Breast epithelium (tissue), 4 donors: ENCODE data around the gene ABO. TPM values are rescaled to one million over a fixed set of nuclear protein-coding genes. Genes with fewer than 3 reads are reported as not detected.

Source experiments
- DNase-seq, 2 donors: peaks; one replicate each; pipeline ENCODE4 v3.0.0-alpha.2; 2019; ENCODE audit warnings: low spot score in 2 of 2
- H3K27ac ChIP-seq, 2 donors: fragments of 200-600 bp; sonication (generic) in 1 of 2; one replicate each; pipeline ENCODE4 v1.5.1; 2016 to 2019; ENCODE audit warnings: mild to moderate bottlenecking in 1 of 2
- H3K27me3 ChIP-seq, 2 donors: fragments of 200-600 bp; sonication (generic) in 1 of 2; one replicate each; pipeline versions ENCODE4 v1.5.1 to v1.6.0; 2017 to 2019; ENCODE audit warnings: control low read depth in 1 of 2, mild to moderate bottlenecking in 1 of 2
- H3K36me3 ChIP-seq: fragments of 200-600 bp; one replicate; pipeline ENCODE4 v1.5.1; 2019
- H3K4me1 ChIP-seq, 2 donors: fragments of 200-600 bp; sonication (generic); one replicate each; pipeline ENCODE4 v1.5.1; 2016 to 2019; ENCODE audit warnings: control low read depth in 1 of 2
- H3K4me3 ChIP-seq, 3 donors: fragments of 200-600 bp; sonication (generic); 1 replicate in 2 of 3; 2 replicates in 1 of 3; pipeline ENCODE4 v1.5.1; 2016 to 2019; ENCODE audit warnings: mild to moderate bottlenecking in 3 of 3, moderate library complexity in 2 of 3
- H3K9me3 ChIP-seq, 2 donors: fragments of 200-600 bp; sonication (generic) in 1 of 2; one replicate each; pipeline ENCODE4 v1.5.1; 2016 to 2019; ENCODE audit warnings: control low read depth in 1 of 2
- POLR2A ChIP-seq: fragments of 450-650 bp; IDR thresholded peaks from one replicate; pipeline ENCODE4 v1.6.1; 2016; ENCODE audit warnings: antibody characterized with exemption, mild to moderate bottlenecking, moderate library complexity
- POLR2AphosphoS5 ChIP-seq, 3 donors: sonication (generic); formaldehyde crosslinking; IDR thresholded peaks; one replicate each; pipeline ENCODE4 v1.6.1; 2017; ENCODE audit warnings: antibody characterized with exemption in 3 of 3
- intact Hi-C: fragments of 100-400 bp; cut with DNase I; formaldehyde crosslinking; loops from one replicate; pipeline ENCODE4 v1.15.1; 2023; ENCODE audit warnings: low total_unique reads
- total RNA-seq, 3 donors: library from RNA; depleted of rRNA; stranded (reverse); fragments of >200 nt; gene quantifications; one replicate each; pipeline ENCODE4 v1.1.0, GENCODE V29; 2016
- TF ChIP-seq, protein P1 (sequence below), 3 donors: fragments of 450-650 bp; IDR thresholded peaks; one replicate each; pipeline ENCODE4 v1.5.1; 2016 to 2017; ENCODE audit warnings: antibody characterized with exemption in 3 of 3, mild to moderate bottlenecking in 3 of 3, moderate library complexity in 3 of 3

The ABO gene
- 1 to 10 TPM; 1.1 to 3.9 (median 2.8) TPM for total RNA-seq

DNA sequence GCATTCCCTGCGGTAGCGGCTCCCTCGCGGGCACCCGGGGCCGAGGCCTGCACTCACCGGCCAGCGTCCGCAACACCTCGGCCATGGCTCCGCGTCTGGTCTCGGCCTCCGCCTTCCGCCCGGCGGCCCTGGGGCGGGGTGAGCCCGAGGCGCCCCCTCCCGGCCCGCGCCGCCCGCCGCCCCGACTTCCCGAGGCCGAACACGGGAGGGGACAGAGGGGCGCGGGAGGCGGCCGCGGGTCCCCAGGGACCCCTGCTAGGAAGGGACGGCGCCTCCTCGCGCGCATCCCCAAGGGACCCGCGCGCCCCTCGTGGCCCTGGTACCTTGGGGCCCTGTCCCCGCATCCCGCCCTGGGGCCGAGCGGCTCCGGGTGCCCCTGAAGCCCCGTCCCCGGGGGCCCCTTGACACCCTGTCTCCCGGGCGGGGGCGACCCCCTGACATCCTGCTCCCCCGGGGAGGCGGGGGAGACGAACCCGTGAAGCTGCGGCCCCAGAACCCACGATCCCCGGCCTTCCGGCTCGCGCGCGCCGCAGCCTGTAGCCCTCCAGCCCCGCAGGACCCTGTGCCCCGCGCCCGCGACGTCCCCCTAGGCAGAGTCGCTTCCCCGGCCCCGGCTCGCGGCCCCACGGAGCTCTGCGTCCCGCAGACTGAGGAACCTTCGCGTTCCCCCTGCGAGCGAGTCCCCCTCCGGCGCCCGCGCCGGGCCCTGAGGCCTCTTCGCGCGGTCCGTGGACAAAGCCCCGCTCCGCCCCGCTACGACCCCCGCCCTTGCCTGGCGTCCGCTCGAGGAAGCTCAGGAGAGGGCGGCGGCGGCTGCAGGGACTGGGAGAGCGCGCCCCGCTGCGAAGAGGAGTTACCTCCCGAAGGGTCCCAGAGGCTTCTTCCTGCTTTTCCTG, at the start of gene ABO:
TSS of gene ABO (minus strand) at position 97 of the 896 bp plus-strand sequence.
- Histone ChIP-seq H3K27me3 (peaks cover 3 to 42% of the 10 kb centered on the region in 2 donors), H3K4me1 (no peaks in the 10 kb centered on the region), H3K36me3 (no peaks in the 10 kb centered on the region), H3K4me3 (peak within 1 kb of the TSS; percentile 45 to 69 (median 52)), H3K9me3 (peaks cover 2 to 12% of the 10 kb centered on the region in 2 donors), H3K27ac (peak within 1 kb of the TSS; percentile 36 to 80)
- no peak for DNase-seq
- intact Hi-C loops: no loop called here
- TF ChIP-seq POLR2A (no peak), POLR2AphosphoS5 (IDR thresholded peaks at IDR 0.05) (no peak)
- TF ChIP-seq, protein P1, sequence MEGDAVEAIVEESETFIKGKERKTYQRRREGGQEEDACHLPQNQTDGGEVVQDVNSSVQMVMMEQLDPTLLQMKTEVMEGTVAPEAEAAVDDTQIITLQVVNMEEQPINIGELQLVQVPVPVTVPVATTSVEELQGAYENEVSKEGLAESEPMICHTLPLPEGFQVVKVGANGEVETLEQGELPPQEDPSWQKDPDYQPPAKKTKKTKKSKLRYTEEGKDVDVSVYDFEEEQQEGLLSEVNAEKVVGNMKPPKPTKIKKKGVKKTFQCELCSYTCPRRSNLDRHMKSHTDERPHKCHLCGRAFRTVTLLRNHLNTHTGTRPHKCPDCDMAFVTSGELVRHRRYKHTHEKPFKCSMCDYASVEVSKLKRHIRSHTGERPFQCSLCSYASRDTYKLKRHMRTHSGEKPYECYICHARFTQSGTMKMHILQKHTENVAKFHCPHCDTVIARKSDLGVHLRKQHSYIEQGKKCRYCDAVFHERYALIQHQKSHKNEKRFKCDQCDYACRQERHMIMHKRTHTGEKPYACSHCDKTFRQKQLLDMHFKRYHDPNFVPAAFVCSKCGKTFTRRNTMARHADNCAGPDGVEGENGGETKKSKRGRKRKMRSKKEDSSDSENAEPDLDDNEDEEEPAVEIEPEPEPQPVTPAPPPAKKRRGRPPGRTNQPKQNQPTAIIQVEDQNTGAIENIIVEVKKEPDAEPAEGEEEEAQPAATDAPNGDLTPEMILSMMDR (IDR thresholded peaks at IDR 0.05): no peak

DNA sequence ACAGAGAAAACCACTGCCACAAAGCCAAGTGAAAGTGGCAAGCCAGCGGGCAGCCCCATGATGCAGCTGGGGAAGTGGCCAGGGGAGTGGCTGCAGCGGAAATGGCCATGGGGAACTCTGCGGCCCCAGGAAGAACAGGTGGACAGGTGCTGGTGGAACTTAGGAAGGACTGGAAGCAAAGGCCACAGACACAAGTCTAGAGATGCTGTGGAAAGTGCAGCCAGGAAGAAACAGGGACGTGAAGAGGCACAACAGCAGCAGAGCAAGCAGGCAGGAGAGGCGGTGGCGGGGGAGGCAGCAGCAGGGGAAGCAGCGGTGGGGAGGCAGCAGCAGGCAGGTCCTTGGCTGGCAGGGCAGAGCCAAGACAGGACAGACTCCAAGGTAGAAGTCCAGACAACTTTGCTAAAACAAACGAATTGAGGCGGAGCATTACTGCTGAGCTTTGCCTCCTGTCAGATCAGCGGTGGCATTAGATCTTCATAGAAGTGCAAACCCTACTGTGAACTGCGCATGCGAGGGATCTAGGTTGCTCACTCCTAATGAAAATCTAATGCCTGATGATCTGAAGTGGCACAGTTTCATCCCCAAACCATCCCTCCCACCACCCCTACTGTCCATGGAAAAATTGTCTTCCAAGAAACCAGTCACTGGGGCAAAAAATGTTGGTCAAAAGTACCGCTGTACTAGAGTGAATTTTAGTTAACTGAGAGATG, 49.1 kb upstream of the ABO start:
- Histone ChIP-seq H3K4me3 (no peak overlapping the region), H3K4me1 (no peaks in the 10 kb centered on the region), H3K27ac (no peak overlapping the region), H3K9me3 (no peaks in the 10 kb centered on the region), H3K36me3 (no peaks in the 10 kb centered on the region), H3K27me3 (no peaks in the 10 kb centered on the region)
- TF ChIP-seq POLR2A: no peak
- no peak for TF ChIP-seq POLR2AphosphoS5 (IDR thresholded peaks at IDR 0.05)
- TF ChIP-seq, protein P1 (IDR thresholded peaks at IDR 0.05): no peak
- no peak for DNase-seq
- intact Hi-C loops: no loop called here

DNA sequence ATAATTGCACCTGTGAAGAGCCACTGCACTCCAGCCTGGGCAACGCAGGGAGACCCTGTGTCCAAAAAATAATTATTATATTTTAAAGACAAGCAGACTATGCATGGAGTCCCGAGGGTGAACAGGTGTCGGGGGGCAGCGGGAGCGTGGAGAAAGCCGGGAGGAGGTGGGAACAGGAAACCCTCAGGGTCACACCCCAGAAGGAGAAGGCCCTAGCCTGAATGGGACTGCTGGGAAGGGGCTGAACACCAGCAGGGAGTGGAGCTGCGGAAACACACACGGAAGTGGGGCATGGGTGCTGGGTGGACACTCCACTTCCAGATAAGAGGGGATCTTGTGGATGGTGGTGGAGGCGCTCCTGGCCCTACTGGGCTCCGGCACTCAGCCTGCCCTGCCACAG, 48.2 kb upstream of the ABO start:
- intact Hi-C loops: no loop called here
- Histone ChIP-seq H3K9me3 (no peaks in the 10 kb centered on the region), H3K36me3 (no peaks in the 10 kb centered on the region), H3K27ac (no peak overlapping the region), H3K4me1 (no peaks in the 10 kb centered on the region), H3K4me3 (no peak overlapping the region), H3K27me3 (no peaks in the 10 kb centered on the region)
- TF ChIP-seq POLR2A: no peak
- TF ChIP-seq POLR2AphosphoS5 (IDR thresholded peaks at IDR 0.05): no peak
- TF ChIP-seq, protein P1 (IDR thresholded peaks at IDR 0.05): no peak
- no peak for DNase-seq

GRCh38 chr9:133322701-133323100, 47.7 kb upstream of the ABO start:
- no peaks in the 10 kb centered on the region for H3K36me3 ChIP-seq
- no peaks in the 10 kb centered on the region for H3K4me1 ChIP-seq
- H3K9me3 ChIP-seq: no peaks in the 10 kb centered on the region
- no peaks in the 10 kb centered on the region for H3K27me3 ChIP-seq
- no peak overlapping the region for H3K4me3 ChIP-seq
- intact Hi-C loops: no loop called here
- DNase-seq: no peak
- TF ChIP-seq POLR2AphosphoS5 (IDR thresholded peaks at IDR 0.05): no peak
- no peak for TF ChIP-seq POLR2A
- TF ChIP-seq, protein P1 (IDR thresholded peaks at IDR 0.05): no peak
- no peak overlapping the region for H3K27ac ChIP-seq

- Histone ChIP-seq H3K4me3 (no peak overlapping the region), H3K9me3 (no peaks in the 10 kb centered on the region), H3K4me1 (no peaks in the 10 kb centered on the region), H3K27ac (no peak overlapping the region), H3K36me3 (no peaks in the 10 kb centered on the region), H3K27me3 (no peaks in the 10 kb centered on the region)
- TF ChIP-seq POLR2AphosphoS5 (IDR thresholded peaks at IDR 0.05) (no peak), POLR2A (no peak)
- TF ChIP-seq, protein P1 (IDR thresholded peaks at IDR 0.05): no peak
- intact Hi-C loops: no loop called here
- DNase-seq: no peak
Observed at GRCh38 chr9:133321411-133321935, 46.5 kb upstream of the ABO start.
